Muscle layer of duodenum (tissue), 2 donors: Measurements from ENCODE around the gene NCOR1.
A peak's percentile ranks its signal among the peaks of the same experiment; 100 is the strongest.

Experiments
- H3K27ac ChIP-seq: one replicate; pipeline ENCODE4 v1.7.0; 2013; ENCODE audit warnings: mild to moderate bottlenecking, low read length
- H3K27me3 ChIP-seq: one replicate; pipeline ENCODE4 v1.7.0; 2013; ENCODE audit warnings: low read depth, mild to moderate bottlenecking, control low read depth, low read length
- H3K36me3 ChIP-seq, 2 donors: one replicate each; pipeline ENCODE4 v1.7.0; 2013; ENCODE audit warnings: low read length in 2 of 2, control low read depth in 1 of 2, mild to moderate bottlenecking in 1 of 2; ENCODE audit not compliant: insufficient read depth in 2 of 2, control insufficient read depth in 1 of 2
- H3K4me1 ChIP-seq, 2 donors: one replicate each; pipeline ENCODE4 v1.7.0; 2013; ENCODE audit warnings: low read length in 2 of 2, mild to moderate bottlenecking in 2 of 2, control low read depth in 1 of 2, moderate library complexity in 1 of 2; ENCODE audit not compliant: insufficient read depth in 2 of 2, control insufficient read depth in 1 of 2
- H3K4me3 ChIP-seq, 2 donors: one replicate each; pipeline ENCODE4 v1.7.0; 2013; ENCODE audit warnings: low read length in 2 of 2, low read depth in 1 of 2, mild to moderate bottlenecking in 1 of 2
- H3K9me3 ChIP-seq, 2 donors: one replicate each; pipeline ENCODE4 v1.7.0; 2013; ENCODE audit warnings: low read length in 2 of 2, control low read depth in 1 of 2, mild to moderate bottlenecking in 1 of 2; ENCODE audit not compliant: control insufficient read depth in 1 of 2
- donor health status: healthy.

The NCOR1 gene

DNA sequence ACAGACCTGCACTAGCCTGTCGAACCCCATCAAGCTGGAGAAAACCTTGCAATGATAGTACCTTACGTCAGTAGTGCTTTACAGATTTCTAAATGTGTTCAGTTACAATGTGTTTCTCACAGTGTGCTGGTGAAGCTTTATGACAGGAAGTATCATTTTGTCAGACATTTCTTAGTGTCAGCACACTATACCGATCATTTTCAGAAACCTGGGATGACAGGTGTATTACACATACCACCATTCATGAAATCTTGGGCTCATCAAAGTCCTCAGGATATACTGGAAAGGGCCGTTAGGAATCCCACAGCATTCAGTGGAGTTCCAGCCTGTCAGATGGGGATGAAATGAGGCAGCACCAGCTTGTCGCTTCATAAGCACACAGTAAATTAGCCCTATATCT lies 188.4 kb downstream of the NCOR1 start:
- Histone ChIP-seq H3K4me3 (no peak overlapping the region), H3K27me3 (no peaks in the 10 kb centered on the region), H3K36me3 (peaks cover 52 to 72% of the 10 kb centered on the region in 2 donors), H3K27ac (peak overlapping the region; percentile 89), H3K4me1 (peaks cover 4 to 10% of the 10 kb centered on the region in 2 donors), H3K9me3 (no peaks in the 10 kb centered on the region)

- H3K4me1 ChIP-seq: peaks cover 4 to 10% of the 10 kb centered on the region in 2 donors
- no peak overlapping the region for H3K4me3 ChIP-seq
- H3K36me3 ChIP-seq: peaks cover 50 to 56% of the 10 kb centered on the region in 2 donors
- no peaks in the 10 kb centered on the region for H3K9me3 ChIP-seq
- no peak overlapping the region for H3K27ac ChIP-seq
- no peaks in the 10 kb centered on the region for H3K27me3 ChIP-seq
These were observed 190.1 kb downstream of the NCOR1 start for GRCh38 chr17:16025202-16025601.

DNA sequence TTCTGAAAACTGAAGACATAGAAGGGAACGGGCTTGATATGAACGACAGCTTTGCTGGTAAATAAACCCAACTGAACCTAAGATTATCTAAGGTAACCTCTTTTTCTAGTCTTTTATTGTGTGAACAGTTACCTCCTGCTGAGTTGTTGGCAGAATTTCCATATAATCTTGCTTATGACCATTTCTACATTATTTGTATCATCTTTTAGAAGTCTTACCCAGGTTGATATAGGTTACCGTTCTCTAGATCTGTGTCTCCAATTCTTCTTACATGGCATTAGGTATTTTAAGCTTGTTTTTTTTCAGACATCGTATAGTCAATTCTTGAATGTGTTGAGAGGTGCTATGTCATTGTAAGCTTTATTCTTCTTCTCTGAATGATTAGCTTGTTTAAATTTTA lies 191.5 kb downstream of the NCOR1 start:
- Histone ChIP-seq H3K27me3 (no peaks in the 10 kb centered on the region), H3K4me1 (peaks cover 4 to 10% of the 10 kb centered on the region in 2 donors), H3K27ac (no peak overlapping the region), H3K9me3 (no peaks in the 10 kb centered on the region), H3K4me3 (no peak overlapping the region), H3K36me3 (peaks cover 41 to 52% of the 10 kb centered on the region in 2 donors)

DNA sequence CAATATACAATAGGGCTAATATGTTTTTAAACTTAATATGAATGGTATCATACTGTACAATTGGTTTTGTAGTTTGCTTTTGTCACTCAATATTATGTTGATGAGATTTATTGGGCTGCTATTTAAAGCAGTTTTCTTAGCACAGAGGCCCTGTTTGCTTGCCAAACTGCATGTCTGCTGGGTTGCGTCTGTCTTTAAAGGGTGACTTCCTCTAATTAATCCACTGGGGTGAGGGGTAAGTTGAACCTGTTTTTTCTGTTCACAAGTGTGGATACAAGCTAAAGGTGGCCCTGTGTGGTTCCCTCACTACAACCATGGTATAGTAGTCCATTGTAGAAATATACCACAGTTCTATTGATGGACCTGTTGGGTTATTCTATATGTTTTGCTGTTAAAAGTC lies 196.0 kb downstream of the NCOR1 start:
- Histone ChIP-seq H3K27ac (no peak overlapping the region), H3K36me3 (peaks cover 6 to 14% of the 10 kb centered on the region in 2 donors)

DNA sequence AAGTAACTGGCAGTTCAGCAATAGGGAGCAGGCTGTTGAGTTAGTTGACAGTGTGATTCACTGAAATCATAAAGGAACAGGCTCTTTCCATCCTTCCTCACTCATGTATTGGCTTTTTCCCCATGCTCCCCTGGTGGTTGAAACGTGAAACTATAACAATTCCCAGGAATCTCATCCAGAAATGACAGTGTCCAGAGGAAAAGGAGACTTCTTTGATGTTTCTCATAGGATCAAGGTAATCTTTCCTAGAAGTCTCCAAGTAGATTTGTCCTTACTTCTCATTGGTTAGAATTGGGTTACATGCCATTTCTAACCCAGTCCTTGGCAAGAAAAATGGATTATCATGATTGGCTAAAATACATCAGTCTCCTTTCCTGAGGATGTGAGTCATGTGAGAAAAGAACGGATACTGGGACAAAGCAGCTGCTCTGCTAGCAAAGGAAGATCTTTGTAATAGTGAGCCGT lies 201.4 kb downstream of the NCOR1 start:
- no peaks in the 10 kb centered on the region for H3K9me3 ChIP-seq
- peaks cover 8 to 19% of the 10 kb centered on the region in 2 donors for H3K36me3 ChIP-seq

More for the DNA sequence above, 196.0 kb downstream of the NCOR1 start:
- H3K27me3 ChIP-seq: no peaks in the 10 kb centered on the region
- H3K9me3 ChIP-seq: no peaks in the 10 kb centered on the region
- peaks cover 0 to 6% of the 10 kb centered on the region in 2 donors for H3K4me1 ChIP-seq
- H3K4me3 ChIP-seq: no peak overlapping the region

DNA sequence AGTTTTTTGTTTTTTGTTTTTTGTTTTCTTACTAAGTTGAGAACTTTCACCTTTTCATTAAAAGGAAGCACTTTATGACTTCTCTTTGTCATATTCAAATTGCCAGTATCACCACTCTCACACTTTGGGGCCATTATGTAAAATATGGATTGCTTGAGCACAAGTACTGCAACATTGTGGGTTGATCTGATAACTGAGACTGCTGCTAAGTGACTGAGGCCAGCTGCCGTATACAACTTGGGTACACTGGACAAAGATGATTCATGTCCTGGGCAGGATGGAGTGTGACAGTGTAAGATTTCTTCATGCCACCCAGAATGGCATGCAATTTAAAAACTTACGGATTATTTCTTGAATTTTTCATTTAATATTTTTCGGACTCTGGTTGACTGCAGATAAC lies 207.9 kb downstream of the NCOR1 start:
- Histone ChIP-seq H3K27me3 (no peaks in the 10 kb centered on the region), H3K27ac (no peak overlapping the region), H3K36me3 (peaks cover 61 to 68% of the 10 kb centered on the region in 2 donors), H3K9me3 (no peaks in the 10 kb centered on the region), H3K4me1 (no peaks in the 10 kb centered on the region), H3K4me3 (no peak overlapping the region)

More for the DNA sequence above, 201.4 kb downstream of the NCOR1 start:
- no peak overlapping the region for H3K27ac ChIP-seq
- no peaks in the 10 kb centered on the region for H3K27me3 ChIP-seq
- H3K4me3 ChIP-seq: no peak overlapping the region
- no peaks in the 10 kb centered on the region for H3K4me1 ChIP-seq

DNA sequence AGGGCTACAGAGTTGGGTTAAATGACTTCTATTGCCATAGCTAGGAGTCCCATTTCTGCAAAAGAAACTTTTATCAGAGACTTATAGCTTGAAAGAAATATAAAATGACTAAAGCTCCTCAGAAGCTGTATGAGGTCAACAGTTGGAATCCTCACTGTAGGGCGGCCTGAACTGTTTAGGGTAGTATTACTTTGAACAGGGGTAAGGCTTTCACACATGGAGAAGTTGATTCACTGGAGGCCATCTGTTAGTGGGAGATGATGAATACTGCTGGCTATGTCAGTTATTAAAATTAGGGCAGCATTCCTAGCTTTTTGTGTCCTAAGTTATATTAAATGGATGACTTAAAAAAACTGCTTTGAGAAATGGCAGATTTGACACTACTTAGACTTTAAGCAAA lies 209.7 kb downstream of the NCOR1 start:
- H3K36me3 ChIP-seq: peaks cover 64 to 72% of the 10 kb centered on the region in 2 donors
- H3K27ac ChIP-seq: no peak overlapping the region
- no peaks in the 10 kb centered on the region for H3K9me3 ChIP-seq
- H3K4me3 ChIP-seq: no peak overlapping the region
- no peaks in the 10 kb centered on the region for H3K27me3 ChIP-seq
- peaks cover 0 to 11% of the 10 kb centered on the region in 2 donors for H3K4me1 ChIP-seq

- peaks cover 59 to 71% of the 10 kb centered on the region in 2 donors for H3K36me3 ChIP-seq
- no peak overlapping the region for H3K27ac ChIP-seq
These were observed 211.5 kb downstream of the NCOR1 start for GRCh38 chr17:16003841-16004240.

DNA sequence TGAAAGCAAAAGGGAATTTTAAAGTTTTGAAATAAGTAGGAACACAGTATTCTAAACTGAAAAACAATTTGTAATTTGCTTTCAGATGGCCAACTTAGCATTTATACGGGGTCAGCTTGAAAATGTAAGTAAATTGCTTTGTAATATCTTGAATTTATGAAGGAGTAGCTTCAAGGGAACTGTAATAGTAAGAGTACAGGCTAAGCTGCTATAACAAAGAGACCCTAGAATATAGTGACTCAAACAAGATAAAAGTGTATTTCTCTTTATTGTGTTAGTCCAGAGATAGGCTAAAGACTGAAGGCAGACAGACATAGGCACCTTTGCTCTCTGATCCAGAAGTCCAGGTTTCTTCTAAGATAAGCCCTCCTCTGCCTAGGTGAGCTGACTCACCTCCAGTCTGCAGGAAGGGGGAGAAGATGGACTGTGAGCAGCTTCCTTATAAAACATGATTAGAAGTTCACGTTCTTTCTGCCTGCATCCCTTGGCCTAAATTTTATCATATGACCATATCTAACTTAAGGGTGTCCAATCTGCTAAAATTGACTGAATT lies 212.6 kb downstream of the NCOR1 start:
- H3K9me3 ChIP-seq: no peaks in the 10 kb centered on the region
- H3K4me1 ChIP-seq: peaks cover 0 to 15% of the 10 kb centered on the region in 2 donors
- H3K27me3 ChIP-seq: no peaks in the 10 kb centered on the region
- no peak overlapping the region for H3K27ac ChIP-seq
- peaks cover 48 to 60% of the 10 kb centered on the region in 2 donors for H3K36me3 ChIP-seq
- H3K4me3 ChIP-seq: no peak overlapping the region

More at GRCh38 chr17:16003841-16004240, 211.5 kb downstream of the NCOR1 start:
- H3K27me3 ChIP-seq: no peaks in the 10 kb centered on the region
- no peaks in the 10 kb centered on the region for H3K9me3 ChIP-seq
- H3K4me3 ChIP-seq: no peak overlapping the region
- H3K4me1 ChIP-seq: peaks cover 0 to 15% of the 10 kb centered on the region in 2 donors

DNA sequence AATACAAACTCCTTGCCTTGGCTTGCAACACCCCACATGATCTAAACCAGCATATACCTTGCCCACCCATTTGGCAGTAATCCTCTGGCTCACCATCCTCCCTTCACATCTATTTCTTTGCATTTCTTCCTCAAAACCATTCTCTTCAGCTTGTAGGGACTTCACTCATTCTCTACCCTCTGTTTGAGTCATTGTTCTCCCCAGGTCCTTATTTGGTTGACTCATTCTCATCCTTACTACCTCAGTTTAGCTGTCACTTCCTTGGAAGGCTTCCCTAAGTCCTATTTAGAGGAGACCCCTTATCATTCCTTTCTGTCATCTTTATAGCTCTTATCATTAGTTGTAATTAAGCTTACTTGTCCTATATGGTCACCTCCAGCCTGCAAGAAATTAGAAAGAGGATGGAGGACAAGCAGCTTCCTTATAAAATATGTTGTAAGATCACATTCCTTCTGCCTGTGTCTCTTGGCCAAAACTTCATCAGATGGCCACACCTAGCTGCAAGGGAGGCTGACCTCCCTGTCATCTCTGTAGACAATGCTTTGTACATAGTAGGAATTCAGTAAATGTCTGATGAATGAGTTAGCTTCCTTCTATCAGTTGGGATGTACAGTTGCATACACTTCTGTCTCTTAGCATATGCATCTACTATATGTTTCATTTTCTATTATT lies 214.0 kb downstream of the NCOR1 start:
- H3K4me1 ChIP-seq: peaks cover 0 to 15% of the 10 kb centered on the region in 2 donors
- H3K27me3 ChIP-seq: no peaks in the 10 kb centered on the region
- no peak overlapping the region for H3K27ac ChIP-seq
- no peaks in the 10 kb centered on the region for H3K9me3 ChIP-seq
- peaks cover 36 to 46% of the 10 kb centered on the region in 2 donors for H3K36me3 ChIP-seq
- H3K4me3 ChIP-seq: peak overlapping the region; percentile 86 to 88

DNA sequence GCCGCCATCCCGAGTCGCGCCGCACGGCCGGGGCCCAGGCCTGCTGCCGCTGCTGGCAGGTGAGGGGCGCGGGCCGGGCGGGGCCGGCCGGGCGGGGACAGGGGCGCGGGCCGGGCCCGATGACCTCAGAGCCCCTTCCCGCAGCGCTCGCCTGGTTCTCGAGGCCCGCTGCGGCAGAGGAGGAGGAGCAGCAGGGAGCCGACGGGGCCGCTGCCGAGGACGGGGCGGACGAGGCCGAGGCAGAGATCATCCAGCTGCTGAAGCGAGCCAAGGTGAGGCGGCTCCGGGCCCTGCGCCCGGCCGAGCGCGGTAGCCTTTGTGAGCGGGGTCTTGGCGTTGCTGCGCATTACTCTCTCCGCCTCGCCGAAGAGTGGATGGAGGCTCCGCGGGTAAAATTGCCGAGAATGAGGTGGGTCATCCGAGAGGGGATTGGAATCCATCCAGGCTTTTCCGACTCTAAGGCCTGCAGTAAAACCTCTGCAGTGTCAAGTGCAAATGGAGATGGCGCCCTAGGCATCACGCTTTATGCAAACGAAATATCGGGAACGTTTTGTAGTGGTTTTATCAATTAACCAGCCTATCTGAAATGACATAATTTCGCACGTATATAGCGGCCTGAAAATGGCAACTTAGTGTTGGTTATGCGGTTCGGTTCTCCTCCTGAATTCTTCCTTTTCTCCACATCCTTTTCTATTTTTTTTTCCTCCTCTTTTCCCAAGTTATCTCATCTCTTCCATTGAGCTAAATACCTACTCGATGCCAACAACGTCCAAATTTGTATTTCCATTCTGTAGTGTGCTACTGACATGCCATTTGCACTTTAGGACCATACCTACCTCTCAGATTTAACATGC lies 215.1 kb downstream of the NCOR1 start:
- Histone ChIP-seq H3K9me3 (no peaks in the 10 kb centered on the region), H3K27ac (peak overlapping the region; percentile 79), H3K4me3 (peak overlapping the region; percentile 86 to 88), H3K36me3 (peaks cover 27 to 35% of the 10 kb centered on the region in 2 donors), H3K4me1 (peaks cover 0 to 15% of the 10 kb centered on the region in 2 donors), H3K27me3 (no peaks in the 10 kb centered on the region)
